ENCODE results near the gene RBPJ. TPM values are rescaled to one million over a fixed set of nuclear protein-coding genes. Genes with fewer than 3 reads are reported as not detected.

RBPJ gene
- polyA plus RNA-seq, 1 of the 3 experiments (the other 2 are of a cell fraction) = 13.8 TPM

DNA sequence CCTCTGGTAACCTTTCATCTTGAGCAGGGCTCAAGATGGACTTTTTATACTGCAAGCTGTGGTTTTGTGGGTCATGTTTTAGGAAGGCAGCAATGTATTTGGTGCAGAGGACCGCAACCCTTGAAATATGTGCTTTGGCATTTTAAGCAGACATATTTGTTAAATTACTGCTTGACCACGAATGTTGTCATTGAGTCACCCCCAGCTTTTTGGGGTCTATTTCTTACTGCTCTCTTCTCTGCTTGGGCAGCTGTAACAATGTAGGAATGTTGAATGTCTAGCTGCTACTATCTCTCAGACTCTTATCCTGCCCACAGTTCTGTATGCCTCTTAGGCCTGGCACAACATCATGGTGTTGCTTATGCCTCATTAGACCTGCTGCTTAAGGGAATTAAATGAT lies 6.0 kb downstream of the RBPJ start:
- TF ChIP-seq NFIC (IDR thresholded peaks at IDR 0.05; ENCODE audit: borderline replicate concordance) = peak; percentile 72
- TF ChIP-seq EP300 (IDR thresholded peaks at IDR 0.05; ENCODE audit: borderline replicate concordance in 1 of 2, low read depth in 1 of 2, low read length in 1 of 2) = peak in 1 of 2 experiments; percentile 77; a peak in 1 of 4 replicates
- TF ChIP-seq, protein P1, sequence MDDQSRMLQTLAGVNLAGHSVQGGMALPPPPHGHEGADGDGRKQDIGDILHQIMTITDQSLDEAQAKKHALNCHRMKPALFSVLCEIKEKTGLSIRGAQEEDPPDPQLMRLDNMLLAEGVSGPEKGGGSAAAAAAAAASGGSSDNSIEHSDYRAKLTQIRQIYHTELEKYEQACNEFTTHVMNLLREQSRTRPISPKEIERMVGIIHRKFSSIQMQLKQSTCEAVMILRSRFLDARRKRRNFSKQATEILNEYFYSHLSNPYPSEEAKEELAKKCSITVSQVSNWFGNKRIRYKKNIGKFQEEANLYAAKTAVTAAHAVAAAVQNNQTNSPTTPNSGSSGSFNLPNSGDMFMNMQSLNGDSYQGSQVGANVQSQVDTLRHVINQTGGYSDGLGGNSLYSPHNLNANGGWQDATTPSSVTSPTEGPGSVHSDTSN (IDR thresholded peaks at IDR 0.05) = peak; percentile 84
- TF ChIP-seq CTCF (IDR thresholded peaks at IDR 0.05) = no peak
- peak; percentile 90 for TF ChIP-seq TCF12 (IDR thresholded peaks at IDR 0.05)
- TF ChIP-seq, protein P2, sequence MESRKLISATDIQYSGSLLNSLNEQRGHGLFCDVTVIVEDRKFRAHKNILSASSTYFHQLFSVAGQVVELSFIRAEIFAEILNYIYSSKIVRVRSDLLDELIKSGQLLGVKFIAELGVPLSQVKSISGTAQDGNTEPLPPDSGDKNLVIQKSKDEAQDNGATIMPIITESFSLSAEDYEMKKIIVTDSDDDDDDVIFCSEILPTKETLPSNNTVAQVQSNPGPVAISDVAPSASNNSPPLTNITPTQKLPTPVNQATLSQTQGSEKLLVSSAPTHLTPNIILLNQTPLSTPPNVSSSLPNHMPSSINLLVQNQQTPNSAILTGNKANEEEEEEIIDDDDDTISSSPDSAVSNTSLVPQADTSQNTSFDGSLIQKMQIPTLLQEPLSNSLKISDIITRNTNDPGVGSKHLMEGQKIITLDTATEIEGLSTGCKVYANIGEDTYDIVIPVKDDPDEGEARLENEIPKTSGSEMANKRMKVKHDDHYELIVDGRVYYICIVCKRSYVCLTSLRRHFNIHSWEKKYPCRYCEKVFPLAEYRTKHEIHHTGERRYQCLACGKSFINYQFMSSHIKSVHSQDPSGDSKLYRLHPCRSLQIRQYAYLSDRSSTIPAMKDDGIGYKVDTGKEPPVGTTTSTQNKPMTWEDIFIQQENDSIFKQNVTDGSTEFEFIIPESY (IDR thresholded peaks at IDR 0.05; ENCODE audit: borderline replicate concordance, low read depth) = 0 out of 2 replicates have a peak, but pooled peaks have one; percentile 33
- peak; percentile 87 for TF ChIP-seq FOSL2 (IDR thresholded peaks at IDR 0.05; ENCODE audit: borderline replicate concordance, low read depth)
- peak; percentile 87 for TF ChIP-seq TEAD4 (IDR thresholded peaks at IDR 0.05; ENCODE audit: borderline replicate concordance, insufficient read depth)
- peak; percentile 58; the same call in 1 of the 2 replicates for TF ChIP-seq RXRA (IDR thresholded peaks at IDR 0.05; ENCODE audit: borderline replicate concordance, low read depth)
- TF ChIP-seq JUND (IDR thresholded peaks at IDR 0.05) = peak; percentile 78
- TF ChIP-seq, protein P3, sequence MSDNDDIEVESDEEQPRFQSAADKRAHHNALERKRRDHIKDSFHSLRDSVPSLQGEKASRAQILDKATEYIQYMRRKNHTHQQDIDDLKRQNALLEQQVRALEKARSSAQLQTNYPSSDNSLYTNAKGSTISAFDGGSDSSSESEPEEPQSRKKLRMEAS (IDR thresholded peaks at IDR 0.05; ENCODE audit: low read depth) = peak; percentile 50; the same call in 1 of the 2 replicates
- TF ChIP-seq POLR2AphosphoS5 (IDR thresholded peaks at IDR 0.05; ENCODE audit: low read depth, low read length) = peak; percentile 57; the same call in 1 of the 2 replicates
- no peak for TF ChIP-seq GABPA (IDR thresholded peaks at IDR 0.05; ENCODE audit: low read depth)
- TF ChIP-seq ELF1 (IDR thresholded peaks at IDR 0.05) = no peak
- no peak overlapping the region for H3K9ac ChIP-seq
- peaks cover 68% of the 10 kb centered on the region for H4K20me1 ChIP-seq (ENCODE audit: insufficient read depth)
- no peak overlapping the region for H2AFZ ChIP-seq (ENCODE audit: low read depth)
- no peaks in the 10 kb centered on the region for H3K9me3 ChIP-seq
- H3K4me1 ChIP-seq (ENCODE audit: control insufficient read depth in 1 of 2, insufficient read depth in 2 of 2, low read depth in 1 of 2, low read length in 1 of 2) = peaks cover 15 to 19% of the 10 kb centered on the region in 2 experiments
- ChIA-PET POLR2A (no interaction called here), CTCF (interaction anchor here (1.2 to 12.7 kb wide), 4 partner anchors 16 to 338 kb away, joined by 3 to 201 read pairs (median 35); no protein-coding TSS in a partner anchor)
- no peak for DNase-seq
- peak overlapping the region; percentile 26; the same call in 1 of the 2 replicates for H3K4me2 ChIP-seq
- no peaks in the 10 kb centered on the region for H3K27me3 ChIP-seq (ENCODE audit: insufficient read depth)
- peaks cover 25% of the 10 kb centered on the region for H3F3A ChIP-seq (replicated peaks; ENCODE audit: insufficient read depth)
- no peak overlapping the region for H3K4me3 ChIP-seq (ENCODE audit: low read depth in 2 of 2, low read length in 1 of 2)
- peak overlapping the region in 1 of 2 experiments; percentile 49; a peak in 2 of 4 replicates for H3K27ac ChIP-seq (ENCODE audit: low read depth in 2 of 2, low read length in 1 of 2)
- peaks cover 93% of the 10 kb centered on the region for H3K79me2 ChIP-seq (ENCODE audit: insufficient read depth)
- no peaks in the 10 kb centered on the region for H3K9me2 ChIP-seq
- no peaks in the 10 kb centered on the region for H3K36me3 ChIP-seq (replicated peaks in 1 of 2; ENCODE audit: control insufficient read depth in 1 of 2, insufficient read depth in 2 of 2, low read length in 1 of 2)
- 14% methylated on average over 2 of the region's 2 CpGs for WGBS (ENCODE audit: low lambda C conversion rate)
